Tibial nerve (tissue), 4 donors: ENCODE measurements around the gene ARRB1. TPM values are rescaled to one million over a fixed set of nuclear protein-coding genes. Genes with fewer than 3 reads are reported as not detected.
A peak's percentile ranks its signal among the peaks of the same experiment; 100 is the strongest.

Experiments
- DNase-seq, 2 donors: peaks; one replicate each; pipeline ENCODE4 v3.0.0-alpha.2; 2019; ENCODE audit warnings: low spot score in 2 of 2
- H3K27ac ChIP-seq, 4 donors: fragments of 200-600 bp; sonication (generic) in 3 of 4; one replicate each; pipeline ENCODE4 v1.5.1; 2017 to 2019; ENCODE audit warnings: mild to moderate bottlenecking in 1 of 4
- H3K27me3 ChIP-seq, 2 donors: fragments of 200-600 bp; sonication (generic) in 1 of 2; one replicate each; pipeline versions ENCODE4 v1.5.1 to v1.6.0; 2017 to 2019
- H3K36me3 ChIP-seq, 3 donors: fragments of 200-600 bp; sonication (generic); one replicate each; pipeline ENCODE4 v1.5.1; 2018 to 2019
- H3K4me1 ChIP-seq, 4 donors: fragments of 200-600 bp; sonication (generic) in 3 of 4; one replicate each; pipeline ENCODE4 v1.5.1; 2017 to 2019
- H3K4me3 ChIP-seq, 4 donors: fragments of 200-600 bp; sonication (generic) in 3 of 4; one replicate each; pipeline ENCODE4 v1.5.1; 2017 to 2019; ENCODE audit warnings: mild to moderate bottlenecking in 1 of 4, moderate library complexity in 1 of 4
- H3K9me3 ChIP-seq, 4 donors: fragments of 200-600 bp; sonication (generic) in 3 of 4; one replicate each; pipeline ENCODE4 v1.5.1; 2017 to 2019
- CTCF ChIP-seq, 5 experiments: fragments of 200-600 bp in 3 of 5; fragments of 450-650 bp in 2 of 5; sonication (generic) in 3 of 5; IDR thresholded peaks; one replicate each; pipeline ENCODE4 v1.5.1; 2016 to 2019; ENCODE audit warnings: antibody characterized with exemption in 5 of 5, mild to moderate bottlenecking in 3 of 5, moderate library complexity in 2 of 5
- EP300 ChIP-seq, 2 donors: sonication (generic); formaldehyde crosslinking; IDR thresholded peaks; one replicate each; pipeline ENCODE4 v1.6.1; 2017; ENCODE audit warnings: antibody characterized with exemption in 2 of 2, mild to moderate bottlenecking in 1 of 2
- POLR2A ChIP-seq, 2 donors: fragments of 450-650 bp; IDR thresholded peaks; one replicate each; pipeline ENCODE4 v1.6.1; 2017; ENCODE audit warnings: antibody characterized with exemption in 2 of 2, mild to moderate bottlenecking in 2 of 2, moderate library complexity in 2 of 2
- WGBS, 2 donors: methylation state at CpG; one replicate each; pipeline ENCODE4 v1.1.5; 2018; 5-methylcytosine and 5-hydroxymethylcytosine counted together
- total RNA-seq, 4 donors: library from RNA; depleted of rRNA; stranded (reverse); fragments of >200 nt; gene quantifications; one replicate each; pipeline ENCODE4 v1.1.0, GENCODE V29; 2016

The ARRB1 gene
- total RNA-seq, 4 donors from 2014 or later: 38.2 to 68.1 (median 45.8) TPM

- no peak for DNase-seq
- no peak overlapping the region for H3K4me3 ChIP-seq
- WGBS, 2 donors: 67 to 78% methylated on average over 5 of the region's 5 CpGs
- TF ChIP-seq POLR2A (IDR thresholded peaks at IDR 0.05): no peak
- TF ChIP-seq CTCF (IDR thresholded peaks at IDR 0.05): no peak
- TF ChIP-seq EP300 (IDR thresholded peaks at IDR 0.05): no peak
- peak overlapping the region in 1 of 4 donors; percentile 43 for H3K27ac ChIP-seq
- H3K36me3 ChIP-seq: no peaks in the 10 kb centered on the region
- H3K27me3 ChIP-seq: no peaks in the 10 kb centered on the region
- no peaks in the 10 kb centered on the region for H3K9me3 ChIP-seq
- H3K4me1 ChIP-seq: peaks cover 0 to 18% (median 0%) of the 10 kb centered on the region in 4 donors
Measured at GRCh38 chr11:75301131-75301530, 50.3 kb downstream of the ARRB1 start.

- H3K36me3 ChIP-seq: peaks cover 0 to 5% (median 0%) of the 10 kb centered on the region in 3 donors
- no peaks in the 10 kb centered on the region for H3K27me3 ChIP-seq
- no peak overlapping the region for H3K4me3 ChIP-seq
- H3K4me1 ChIP-seq: peaks cover 0 to 18% (median 0%) of the 10 kb centered on the region in 4 donors
- no peak for DNase-seq
- TF ChIP-seq EP300 (IDR thresholded peaks at IDR 0.05): no peak
- TF ChIP-seq CTCF (IDR thresholded peaks at IDR 0.05): no peak
- no peak for TF ChIP-seq POLR2A (IDR thresholded peaks at IDR 0.05)
- H3K27ac ChIP-seq: no peak overlapping the region
- no peaks in the 10 kb centered on the region for H3K9me3 ChIP-seq
Measured at GRCh38 chr11:75298976-75299260, 52.5 kb downstream of the ARRB1 start.

GRCh38 chr11:75298191-75298975 is 53.1 kb downstream of the ARRB1 start:
- no peak for DNase-seq
- Histone ChIP-seq H3K27ac (no peak overlapping the region), H3K4me1 (peaks cover 0 to 21% (median 0%) of the 10 kb centered on the region in 4 donors), H3K4me3 (no peak overlapping the region), H3K9me3 (no peaks in the 10 kb centered on the region), H3K27me3 (no peaks in the 10 kb centered on the region), H3K36me3 (peaks cover 0 to 5% (median 0%) of the 10 kb centered on the region in 3 donors)
- WGBS, 2 donors: 75 to 79% methylated on average over 4 of the region's 4 CpGs
- no peak for TF ChIP-seq POLR2A (IDR thresholded peaks at IDR 0.05)
- no peak for TF ChIP-seq EP300 (IDR thresholded peaks at IDR 0.05)
- TF ChIP-seq CTCF (IDR thresholded peaks at IDR 0.05): no peak

GRCh38 chr11:75293903-75294302 is 57.6 kb downstream of the ARRB1 start:
- no peak for DNase-seq
- no peaks in the 10 kb centered on the region for H3K9me3 ChIP-seq
- H3K4me1 ChIP-seq: peaks cover 0 to 7% (median 0%) of the 10 kb centered on the region in 4 donors
- H3K27me3 ChIP-seq: no peaks in the 10 kb centered on the region
- whole genome bisulfite sequencing, 2 donors: 81 to 88% methylated on average over 2 of the region's 2 CpGs
- no peak overlapping the region for H3K4me3 ChIP-seq
- peaks cover 0 to 13% (median 0%) of the 10 kb centered on the region in 3 donors for H3K36me3 ChIP-seq
- H3K27ac ChIP-seq: no peak overlapping the region
- TF ChIP-seq EP300 (IDR thresholded peaks at IDR 0.05): no peak
- no peak for TF ChIP-seq POLR2A (IDR thresholded peaks at IDR 0.05)
- no peak for TF ChIP-seq CTCF (IDR thresholded peaks at IDR 0.05)

- Histone ChIP-seq H3K4me1 (peaks cover 0 to 7% (median 0%) of the 10 kb centered on the region in 4 donors), H3K4me3 (no peak overlapping the region), H3K27me3 (no peaks in the 10 kb centered on the region), H3K36me3 (peaks cover 0 to 13% (median 0%) of the 10 kb centered on the region in 3 donors), H3K9me3 (no peaks in the 10 kb centered on the region), H3K27ac (no peak overlapping the region)
- TF ChIP-seq POLR2A (IDR thresholded peaks at IDR 0.05): no peak
- DNase-seq: no peak
- 56 to 84% methylated on average over 3 of the region's 3 CpGs for WGBS, 2 donors
Measured at GRCh38 chr11:75292943-75293342, 58.5 kb downstream of the ARRB1 start.
